Activated T-cell treated with anti-CD3 and anti-CD28 coated beads, Interleukin-2, amount 50 U/mL, for 48 hours (primary cell): Measurements from ENCODE around the gene SV2C.
"Not testable (repeated sequence)": the region's sequence is repeated elsewhere in the genome, so short reads cannot be mapped to it uniquely, and the experiment has no call there.

ENCODE experiments used
- DNase-seq, 2 experiments: peaks; one replicate each; pipeline ENCODE4 v3.0.0-alpha.2; 2020

The SV2C gene

DNA sequence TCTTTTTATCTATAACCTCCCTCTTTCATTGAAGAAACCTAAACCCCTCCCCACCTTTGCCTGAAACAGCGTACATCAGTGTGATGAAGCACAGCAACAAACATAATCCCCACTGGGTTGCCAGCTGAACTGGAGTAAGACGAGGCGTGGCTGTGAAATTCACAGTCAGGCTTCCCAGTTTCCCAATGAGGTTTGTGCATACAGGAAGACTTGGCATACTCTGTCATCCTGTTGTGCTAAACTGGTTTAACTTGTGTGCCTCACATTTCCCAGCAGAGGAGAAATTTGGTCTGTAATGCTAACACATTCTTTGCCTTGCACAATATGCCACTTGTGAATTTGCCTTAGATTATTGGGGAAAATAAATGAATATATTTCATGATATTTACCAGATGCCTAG lies 121.5 kb downstream of the SV2C start:
- DNase-seq = no peak

DNA sequence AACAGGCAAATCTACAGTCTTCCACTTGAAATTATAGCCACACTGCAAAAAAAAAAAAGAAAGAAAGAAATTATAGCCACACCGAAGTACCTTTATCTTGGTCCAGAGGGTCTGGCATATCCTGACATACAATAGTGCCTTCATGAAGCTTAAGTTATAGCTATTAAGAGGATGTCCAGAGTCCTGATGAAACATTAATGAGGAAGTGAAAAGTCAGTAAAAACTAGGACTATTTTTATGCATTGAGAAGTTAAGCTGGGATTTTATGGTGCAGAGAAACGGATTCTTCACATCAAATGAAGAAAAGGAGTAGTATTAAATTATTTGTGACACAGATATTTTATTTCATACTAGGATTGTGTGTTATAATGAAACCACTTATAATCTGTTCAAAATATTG lies 123.9 kb downstream of the SV2C start:
- no peak for DNase-seq

DNA sequence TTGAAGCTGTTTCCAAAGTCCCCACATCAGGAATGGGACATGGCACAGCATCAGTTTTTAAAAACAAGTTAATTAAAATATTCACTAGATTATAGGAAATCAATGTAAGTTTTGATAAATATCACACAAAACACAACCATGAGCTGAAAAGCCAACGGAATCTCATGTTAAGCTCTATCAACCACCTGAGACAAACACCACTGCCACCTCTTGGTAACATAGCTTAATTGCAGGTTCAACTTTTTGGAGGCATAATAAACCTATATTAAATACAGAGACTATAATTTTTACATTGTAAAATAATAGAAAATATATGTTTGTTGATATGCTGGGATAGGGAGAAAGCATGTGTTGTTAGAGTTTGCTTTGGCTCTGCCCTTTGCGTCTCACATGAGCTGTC lies 126.1 kb downstream of the SV2C start:
- no peak for DNase-seq

DNA sequence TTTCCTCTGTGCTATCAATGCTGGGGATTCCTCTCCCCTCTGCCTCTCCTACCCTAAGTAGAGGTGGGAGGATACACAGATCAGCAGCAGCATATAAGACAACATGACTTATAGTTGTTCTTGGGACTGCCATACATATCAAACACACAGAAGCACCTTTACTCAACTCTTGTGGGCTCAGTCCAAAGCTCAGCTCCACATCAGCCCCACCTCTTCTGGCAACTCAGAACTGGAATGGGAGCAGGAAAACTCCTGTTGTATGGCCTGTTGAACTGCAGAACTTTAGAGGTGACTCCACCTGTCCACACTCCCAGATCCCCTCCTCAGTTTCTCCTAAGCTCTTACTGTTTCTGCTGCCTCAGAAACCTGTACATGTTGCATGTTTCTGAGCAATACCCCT lies 127.8 kb downstream of the SV2C start:
- DNase-seq = no peak

DNA sequence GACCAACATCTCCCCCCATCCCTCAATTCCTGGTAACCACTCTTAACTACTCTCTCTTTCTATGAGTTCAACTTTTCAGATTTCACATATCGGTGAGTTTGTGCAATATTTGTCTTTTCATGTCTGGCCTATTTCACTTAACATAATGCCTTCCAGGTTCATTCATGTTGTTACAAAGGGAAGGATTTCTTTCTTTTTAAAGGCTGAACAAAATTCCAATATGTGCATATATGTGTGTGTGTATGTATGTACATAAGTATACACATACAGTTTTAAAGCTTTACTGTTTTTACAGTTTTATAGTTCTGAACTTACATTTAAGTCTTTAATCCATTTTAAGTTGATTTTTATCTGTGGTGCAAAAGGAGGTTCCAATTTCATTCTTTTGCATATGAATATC lies 130.7 kb downstream of the SV2C start:
- no peak for DNase-seq

DNA sequence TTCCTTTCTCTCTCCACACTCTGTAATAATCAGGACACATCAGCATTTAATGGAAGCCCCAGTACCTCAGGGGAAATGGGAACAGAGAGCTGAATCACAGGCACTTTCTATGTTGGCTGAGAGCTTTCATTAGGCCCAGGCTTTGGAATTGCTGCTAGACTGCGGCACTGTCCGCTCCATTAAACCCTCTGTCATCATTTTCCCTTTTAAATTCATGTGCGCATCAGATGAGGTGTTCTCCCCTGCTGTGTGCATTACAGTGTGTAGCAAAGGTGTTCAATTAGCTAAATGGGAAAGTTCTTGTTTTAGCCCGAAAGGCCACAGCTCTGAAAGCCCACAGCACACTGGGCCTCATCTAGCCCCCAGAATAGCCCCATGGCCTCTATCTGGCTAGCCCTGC lies 133.6 kb downstream of the SV2C start:
- no peak for DNase-seq

DNA sequence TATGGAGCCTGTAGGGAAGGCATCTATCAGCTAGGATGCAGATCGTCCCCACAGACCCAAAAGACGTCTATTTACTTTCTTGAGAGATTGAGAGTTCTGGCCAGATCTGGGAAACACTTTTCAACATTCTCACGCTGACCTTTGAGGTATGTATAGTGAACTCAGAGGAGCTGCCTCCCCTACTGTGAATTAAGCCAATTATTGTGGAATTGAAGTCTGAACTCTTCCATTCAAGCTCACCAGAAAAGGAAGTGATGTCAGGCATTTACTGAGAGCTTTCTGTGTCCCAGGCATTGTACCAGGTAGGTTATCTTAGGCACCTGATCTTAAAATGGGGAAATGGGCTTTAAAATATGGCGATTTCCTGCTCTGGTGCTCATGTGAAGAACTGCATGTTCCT lies 136.5 kb downstream of the SV2C start:
- no peak for DNase-seq

DNA sequence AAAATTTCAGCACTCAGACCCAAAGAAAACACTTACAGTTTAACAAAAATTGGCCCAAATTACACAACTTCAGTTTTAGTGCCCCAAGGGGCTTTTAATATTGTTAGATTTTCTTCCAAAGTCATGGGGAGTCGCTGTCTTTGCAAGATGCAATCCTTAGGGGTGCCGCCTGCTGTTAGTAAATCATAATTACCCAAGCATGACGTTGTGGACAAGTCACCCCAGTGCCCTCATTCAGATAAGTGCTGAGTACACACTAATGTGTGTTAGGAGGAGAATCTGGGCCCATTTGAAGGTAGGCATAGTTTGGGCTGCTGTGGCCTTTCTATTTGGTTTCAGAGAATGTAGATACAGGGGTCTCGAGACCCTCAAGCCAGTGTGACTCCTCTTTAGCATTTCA lies 138.1 kb downstream of the SV2C start:
- DNase-seq = no peak

DNA sequence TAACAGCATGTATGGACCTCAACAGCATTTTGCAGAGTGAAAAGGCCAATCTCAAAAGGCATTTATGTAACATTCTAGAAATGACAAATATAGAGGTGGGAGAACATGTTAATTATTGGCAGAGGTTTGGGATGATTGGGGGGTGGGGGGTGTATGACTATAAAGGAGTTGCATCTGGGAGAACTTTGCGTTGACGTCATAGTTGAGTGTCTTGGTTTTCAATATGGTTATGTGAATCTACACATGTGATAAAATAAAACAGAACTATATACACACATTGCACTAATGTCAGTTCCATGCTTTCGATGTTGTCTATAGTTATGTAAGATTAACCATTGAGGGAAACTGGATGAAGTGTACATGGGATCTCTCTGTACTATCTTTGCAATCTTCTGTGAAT lies 139.1 kb downstream of the SV2C start:
- DNase-seq = no peak

DNA sequence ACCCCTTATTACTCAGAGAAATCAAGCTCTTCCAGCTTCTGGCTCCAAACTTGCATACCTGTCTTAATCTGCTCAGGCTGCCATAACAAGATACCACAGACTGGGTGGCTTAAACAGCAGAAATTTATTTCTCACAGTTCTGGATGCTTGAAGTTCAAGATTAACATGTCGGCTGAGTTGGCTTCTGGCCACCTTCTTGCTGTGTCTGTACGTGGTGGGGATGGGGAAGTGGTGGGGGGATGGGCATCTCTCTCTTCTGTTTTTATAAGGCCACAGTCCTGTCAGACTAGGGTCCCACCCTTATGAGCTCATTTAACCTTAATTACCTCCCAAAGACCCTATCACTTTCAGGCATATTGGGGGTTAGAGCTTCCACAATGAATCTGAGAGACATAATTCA lies 140.5 kb downstream of the SV2C start:
- no peak for DNase-seq

DNA sequence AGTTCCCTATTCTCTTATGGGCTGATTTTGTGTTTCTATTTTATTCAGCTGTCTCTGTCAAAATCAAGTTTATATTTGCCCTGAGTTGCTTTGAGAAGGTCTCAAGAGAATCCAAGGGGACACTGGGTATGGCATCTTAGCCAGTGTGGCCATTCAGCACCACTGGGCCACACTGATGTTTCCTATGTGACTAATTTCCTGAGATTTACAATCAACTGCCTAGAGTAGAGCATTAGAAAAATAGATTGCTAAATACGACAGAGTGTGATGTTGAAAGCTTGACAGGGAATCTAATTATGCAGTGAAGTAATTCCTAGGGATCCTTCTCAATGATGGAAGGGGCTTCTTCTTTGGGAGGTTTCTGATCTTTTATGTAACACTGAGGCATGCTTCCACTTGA lies 141.7 kb downstream of the SV2C start:
- DNase-seq = no peak

DNA sequence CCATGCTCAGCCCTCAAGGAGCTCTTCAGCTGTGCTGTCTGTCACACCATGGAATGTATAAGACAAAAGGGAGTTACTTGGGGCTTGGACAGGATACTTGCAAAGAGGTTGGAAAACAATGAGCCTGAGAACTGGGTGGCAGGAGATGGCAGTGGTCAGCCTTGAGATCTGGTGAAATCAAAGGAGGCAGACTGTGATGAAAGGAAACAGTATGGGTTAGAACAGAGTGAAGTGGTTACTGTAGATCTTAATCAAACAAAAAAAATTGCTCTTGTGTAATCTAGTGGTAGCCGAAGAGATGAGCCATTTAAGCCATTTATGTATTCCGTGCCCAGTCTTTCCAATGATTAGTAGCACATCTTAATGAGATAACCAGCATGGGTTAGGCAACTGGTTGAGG lies 142.2 kb downstream of the SV2C start:
- no peak for DNase-seq

DNA sequence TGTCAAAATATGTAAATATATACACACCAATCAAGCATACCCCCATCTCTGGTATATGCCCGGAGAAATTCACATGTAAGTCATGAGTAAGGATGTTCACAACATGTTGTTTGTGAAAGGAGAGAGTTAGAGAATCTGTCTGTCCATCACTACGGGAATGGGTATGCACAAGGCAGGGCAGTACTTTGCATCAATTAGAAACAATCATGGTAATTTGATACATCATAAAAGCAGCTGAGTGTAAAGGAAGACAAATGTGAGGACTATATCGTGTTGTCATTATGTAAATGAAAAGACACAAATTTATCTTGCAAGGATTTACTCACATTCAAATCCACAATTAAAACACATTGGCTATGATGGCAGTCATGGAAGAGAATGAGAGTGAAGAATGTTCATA lies 146.7 kb downstream of the SV2C start:
- DNase-seq = no peak

DNA sequence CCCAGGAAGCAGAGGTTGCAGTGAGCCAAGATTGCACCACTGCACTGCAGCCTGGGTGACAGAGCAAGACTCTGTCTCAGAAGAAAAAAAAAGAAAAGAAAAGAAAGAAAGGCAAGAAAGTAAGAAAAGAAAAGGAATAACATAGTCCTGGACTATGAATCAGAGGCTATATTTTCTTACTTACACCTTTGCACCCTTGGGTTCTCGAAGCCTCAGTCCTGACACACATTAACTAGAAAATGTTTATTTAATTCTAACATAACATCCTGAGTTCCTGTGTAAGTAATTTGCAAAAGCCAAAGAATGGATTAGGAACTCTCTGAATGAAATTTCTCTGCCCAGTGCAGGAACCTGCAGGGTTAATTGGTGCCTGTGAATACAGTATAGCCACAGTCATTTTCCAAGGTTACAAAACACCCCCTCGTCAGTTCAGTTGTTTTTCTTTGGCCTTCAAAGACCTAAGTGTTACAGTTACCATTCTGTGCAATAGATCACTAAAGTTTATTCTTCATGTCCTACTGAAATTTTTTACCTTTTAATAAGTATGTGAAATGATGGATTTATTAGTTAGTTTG lies 147.6 kb downstream of the SV2C start:
- DNase-seq = no peak

DNA sequence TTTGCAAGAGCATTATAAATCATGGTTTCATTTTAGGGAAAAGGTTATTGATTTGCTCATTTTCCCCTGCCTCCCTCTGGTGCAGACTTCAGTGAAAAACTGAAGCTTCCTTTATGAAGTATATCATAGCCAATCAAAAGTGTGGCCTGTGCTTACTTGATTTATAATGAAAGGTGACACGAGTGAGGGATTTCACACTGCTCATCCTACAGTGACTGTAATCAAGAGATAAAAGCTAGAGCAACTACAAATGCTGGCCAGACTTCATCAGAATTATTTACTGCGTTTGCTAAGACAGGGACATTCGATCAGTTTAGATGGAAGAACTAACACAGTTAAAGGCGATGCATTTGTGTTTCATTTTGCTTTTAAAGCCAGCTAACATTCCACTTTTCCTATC lies 151.5 kb downstream of the SV2C start:
- DNase-seq = no peak

DNA sequence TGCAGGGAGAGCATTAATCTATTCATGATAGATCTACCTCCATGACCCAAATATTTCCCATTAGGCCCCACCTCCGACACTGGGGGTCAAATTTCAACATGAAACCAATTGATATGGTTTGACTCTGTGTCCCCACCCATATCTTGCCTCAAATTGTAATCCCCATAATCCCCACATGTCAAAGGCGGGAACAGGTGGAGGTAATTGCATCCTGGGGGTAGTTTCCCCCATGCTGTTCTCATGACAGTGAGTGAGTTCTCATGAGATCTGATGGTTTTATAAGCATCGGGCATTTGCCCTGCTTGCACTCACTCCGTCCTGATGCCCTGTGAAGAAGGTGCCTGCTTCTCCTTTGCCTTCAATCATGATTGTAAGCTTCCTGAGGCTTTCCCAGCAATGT lies 153.5 kb downstream of the SV2C start:
- DNase-seq = no peak

DNA sequence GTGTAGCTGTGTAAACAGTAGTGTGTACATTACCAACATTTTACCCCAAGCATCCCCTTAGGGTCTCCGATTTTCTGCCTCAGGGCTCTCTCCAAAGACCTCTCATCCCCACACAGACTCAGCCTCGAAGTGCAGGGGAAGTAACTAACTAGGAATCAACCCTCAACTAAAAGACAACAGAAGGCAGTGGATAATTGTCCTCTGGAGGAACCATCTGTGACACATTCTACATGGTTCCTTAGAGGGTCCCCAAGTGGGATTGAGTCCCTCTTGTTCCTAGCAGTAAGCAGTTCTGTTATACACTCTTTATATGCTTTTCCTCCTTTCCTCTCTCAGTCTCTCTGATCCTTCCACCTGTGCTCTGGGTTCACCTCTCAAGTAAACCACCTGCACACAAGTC lies 157.2 kb downstream of the SV2C start:
- no peak for DNase-seq

DNA sequence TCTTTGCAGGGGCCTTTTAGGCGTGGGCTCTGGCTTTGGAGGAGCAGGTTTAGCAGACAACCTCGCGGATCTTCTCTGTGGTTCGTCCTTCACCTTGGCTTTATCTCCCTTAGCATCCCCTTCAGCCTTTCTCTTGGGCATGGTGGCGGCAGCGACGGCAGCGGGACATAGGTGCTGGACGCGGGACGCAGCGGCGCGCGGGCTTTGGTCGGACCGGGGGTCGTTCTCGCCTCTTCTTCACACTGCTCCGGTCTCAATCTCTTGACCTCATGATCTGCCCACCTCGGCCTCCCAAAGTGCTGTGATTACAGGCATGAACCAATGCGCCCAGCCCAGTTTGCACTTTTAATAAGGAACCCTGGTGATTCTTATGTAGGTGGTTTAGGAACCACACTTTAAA lies 159.0 kb downstream of the SV2C start:
- not testable (repeated sequence) for DNase-seq

DNA sequence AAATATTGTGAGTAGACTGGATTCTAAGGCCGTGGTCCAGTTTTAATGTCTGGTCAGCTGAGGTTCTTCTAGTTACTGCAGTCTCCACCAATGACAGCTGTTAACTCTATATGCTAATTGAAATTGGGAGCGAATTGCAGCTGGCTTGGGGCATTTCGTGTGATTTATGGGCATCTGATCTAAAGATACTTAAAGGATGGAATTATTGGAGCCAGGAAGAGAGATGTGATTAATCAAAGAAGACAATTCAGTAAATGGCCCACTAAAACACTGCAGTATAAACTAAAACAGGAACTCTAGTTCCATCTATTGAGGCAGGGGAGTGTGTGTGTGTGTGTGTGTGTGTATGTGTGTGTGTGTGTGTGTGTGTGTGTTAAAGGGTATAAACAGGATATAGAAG lies 162.4 kb downstream of the SV2C start:
- no peak for DNase-seq

DNA sequence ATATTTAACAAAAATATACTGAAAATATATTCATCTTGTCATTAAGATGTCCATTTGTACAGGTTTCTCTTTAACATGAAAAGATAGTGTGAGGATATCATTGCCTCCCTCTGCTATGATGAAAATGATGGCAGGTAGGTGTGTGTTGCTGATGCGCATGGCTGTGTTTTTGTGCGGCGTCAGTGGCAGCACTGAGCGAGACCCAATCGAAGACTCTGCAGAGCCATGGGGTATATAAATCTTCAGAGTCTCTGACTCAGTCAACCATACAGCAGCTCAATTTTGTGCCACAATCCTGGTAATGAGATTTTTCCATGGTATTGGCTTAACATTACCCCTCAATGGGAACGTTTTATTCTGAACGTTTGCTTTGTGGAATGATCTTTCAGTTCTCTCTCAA lies 166.4 kb downstream of the SV2C start:
- DNase-seq = no peak

DNA sequence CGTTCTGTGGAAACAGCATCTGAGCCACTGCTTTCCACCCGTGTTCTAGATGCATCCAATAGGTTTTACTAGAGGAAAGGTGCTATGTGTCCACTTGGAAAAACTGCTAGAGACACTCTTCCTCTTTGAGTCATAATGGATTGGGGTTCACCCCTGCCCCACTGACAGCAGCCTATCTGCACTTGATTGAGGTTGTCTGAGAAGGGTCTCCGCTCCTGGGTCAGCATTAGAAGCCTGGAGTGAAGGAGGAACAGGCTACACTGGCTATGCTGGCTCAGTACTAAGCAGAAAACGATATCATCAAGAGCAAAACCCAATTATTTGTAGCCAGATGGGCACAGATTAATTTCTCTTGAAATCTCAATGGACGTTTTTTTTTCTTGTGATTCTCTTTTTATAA lies 167.3 kb downstream of the SV2C start:
- DNase-seq = no peak

DNA sequence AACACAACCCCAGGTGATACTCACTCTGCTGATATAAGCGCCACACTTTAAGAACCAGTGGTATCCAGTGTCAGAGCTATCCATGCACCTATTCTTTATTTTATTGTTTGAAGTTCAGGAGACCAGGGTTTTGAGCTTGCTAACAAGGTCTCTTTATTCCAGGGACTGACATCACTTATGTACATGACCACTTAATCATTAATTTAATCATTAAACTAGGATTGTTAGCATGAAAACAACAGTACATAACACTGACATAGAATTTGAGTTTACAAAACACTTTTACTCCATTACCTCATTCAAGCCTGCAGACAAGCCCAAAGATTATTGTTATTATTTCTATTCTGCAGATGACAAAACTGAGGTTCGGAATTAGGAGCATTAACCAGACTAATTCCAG lies 168.5 kb downstream of the SV2C start:
- DNase-seq = no peak

DNA sequence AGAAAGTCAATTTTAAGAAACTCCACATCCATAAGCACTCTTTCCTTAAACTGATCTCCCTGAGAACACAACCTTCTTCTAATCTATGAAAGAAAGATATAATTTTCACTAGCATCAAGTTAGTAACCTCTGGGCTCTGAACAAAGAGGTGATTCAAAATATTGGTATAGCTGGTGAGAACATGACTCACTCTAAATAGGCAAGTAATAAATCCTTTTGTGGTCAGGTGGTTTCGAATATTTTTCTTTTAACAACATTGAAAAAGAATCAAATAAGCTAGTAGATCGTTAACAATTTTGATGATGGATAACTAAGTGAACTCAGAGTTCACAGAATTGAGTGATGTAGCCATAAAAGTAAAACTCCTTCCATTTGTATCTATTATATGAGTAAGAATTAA lies 169.3 kb downstream of the SV2C start:
- DNase-seq = no peak

DNA sequence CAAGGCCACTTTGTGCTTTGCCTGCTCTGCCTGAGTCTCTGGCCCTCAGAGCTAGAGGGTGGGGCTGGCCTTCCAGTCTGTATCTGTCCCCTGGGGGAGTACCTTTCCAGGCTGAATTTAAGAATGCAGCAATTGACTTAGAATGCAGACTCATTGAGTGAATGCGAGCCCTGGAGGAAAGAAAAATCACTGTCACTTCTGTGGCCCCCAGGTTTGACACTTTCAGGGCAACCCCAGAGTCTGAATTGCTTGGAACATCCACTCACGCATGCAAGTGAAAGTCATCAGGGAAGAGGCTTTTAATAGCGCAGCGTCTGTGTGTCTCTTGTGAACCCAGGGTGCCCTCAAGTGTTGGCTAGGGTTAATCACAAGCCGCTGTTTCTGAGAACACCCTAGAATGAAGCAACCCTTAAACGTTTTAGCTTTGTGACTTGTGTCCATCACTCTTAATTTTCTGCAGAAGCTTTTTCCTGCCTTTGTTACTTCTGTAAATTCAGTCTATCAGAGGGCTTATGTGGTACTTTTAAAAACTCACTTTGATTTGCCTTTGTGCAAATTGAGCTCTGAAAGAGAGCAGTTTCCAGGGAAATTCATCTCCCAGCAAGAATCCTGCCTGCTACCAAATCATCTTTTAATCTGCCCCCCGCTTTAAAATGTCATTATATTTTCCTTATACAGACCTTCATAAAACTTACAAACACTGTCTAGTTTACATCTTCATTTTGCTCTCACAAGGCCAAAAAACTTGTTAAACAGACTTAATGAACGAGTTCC lies 173.1 kb downstream of the SV2C start:
- DNase-seq = peak; percentile 50 to 67

DNA sequence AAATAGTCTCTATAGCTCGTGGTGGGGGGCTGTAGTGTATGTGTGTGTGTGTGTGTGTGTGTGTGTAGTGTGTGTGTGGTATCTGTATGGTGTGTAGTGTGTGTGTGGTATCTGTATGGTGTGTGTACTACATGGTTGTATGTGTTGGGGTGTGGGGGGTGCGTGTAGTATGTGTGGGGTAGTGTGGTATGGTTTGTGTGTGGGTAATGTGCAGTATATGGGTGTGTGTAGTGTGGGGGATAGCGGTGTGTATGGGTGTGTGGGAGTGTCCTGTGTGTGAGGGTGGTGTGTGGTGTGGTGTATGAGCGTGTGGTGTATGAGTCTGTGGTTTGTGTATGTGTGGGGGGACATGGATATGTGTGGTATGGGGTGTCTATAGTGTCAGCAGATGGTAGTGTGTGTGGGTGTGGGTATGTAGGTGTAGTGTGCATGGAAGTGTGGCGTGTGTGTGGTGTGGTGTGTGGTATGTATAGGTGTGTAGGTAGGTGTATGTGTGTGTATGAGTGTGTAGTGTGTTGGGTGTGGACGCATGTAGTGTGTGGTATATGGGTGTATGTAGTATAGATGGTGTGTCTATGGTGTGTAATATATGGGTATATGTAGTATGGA lies 174.1 kb downstream of the SV2C start:
- DNase-seq = no peak
